ENCODE measurements around the gene GALNT16.

DNA sequence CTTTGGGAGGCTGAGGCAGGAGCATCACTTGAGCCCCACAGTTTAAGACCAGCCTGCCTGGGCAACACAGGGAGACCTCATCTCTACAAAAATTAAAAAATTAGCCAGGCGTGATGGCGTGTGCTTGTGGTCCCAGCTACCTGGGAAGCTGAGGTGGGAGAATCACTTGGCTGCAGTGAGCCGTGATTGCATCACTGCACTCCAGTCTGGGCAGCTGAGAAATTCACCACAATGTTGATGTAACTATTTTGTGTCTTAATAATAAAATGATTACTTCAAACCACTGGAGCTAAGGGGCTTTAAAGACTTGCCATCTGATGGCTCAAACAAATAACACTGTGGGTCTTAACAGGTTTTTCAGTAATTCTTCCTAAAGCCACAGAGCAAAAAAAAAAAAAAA is 127.4 kb downstream of the GALNT16 start:
- TF ChIP-seq, protein P1, sequence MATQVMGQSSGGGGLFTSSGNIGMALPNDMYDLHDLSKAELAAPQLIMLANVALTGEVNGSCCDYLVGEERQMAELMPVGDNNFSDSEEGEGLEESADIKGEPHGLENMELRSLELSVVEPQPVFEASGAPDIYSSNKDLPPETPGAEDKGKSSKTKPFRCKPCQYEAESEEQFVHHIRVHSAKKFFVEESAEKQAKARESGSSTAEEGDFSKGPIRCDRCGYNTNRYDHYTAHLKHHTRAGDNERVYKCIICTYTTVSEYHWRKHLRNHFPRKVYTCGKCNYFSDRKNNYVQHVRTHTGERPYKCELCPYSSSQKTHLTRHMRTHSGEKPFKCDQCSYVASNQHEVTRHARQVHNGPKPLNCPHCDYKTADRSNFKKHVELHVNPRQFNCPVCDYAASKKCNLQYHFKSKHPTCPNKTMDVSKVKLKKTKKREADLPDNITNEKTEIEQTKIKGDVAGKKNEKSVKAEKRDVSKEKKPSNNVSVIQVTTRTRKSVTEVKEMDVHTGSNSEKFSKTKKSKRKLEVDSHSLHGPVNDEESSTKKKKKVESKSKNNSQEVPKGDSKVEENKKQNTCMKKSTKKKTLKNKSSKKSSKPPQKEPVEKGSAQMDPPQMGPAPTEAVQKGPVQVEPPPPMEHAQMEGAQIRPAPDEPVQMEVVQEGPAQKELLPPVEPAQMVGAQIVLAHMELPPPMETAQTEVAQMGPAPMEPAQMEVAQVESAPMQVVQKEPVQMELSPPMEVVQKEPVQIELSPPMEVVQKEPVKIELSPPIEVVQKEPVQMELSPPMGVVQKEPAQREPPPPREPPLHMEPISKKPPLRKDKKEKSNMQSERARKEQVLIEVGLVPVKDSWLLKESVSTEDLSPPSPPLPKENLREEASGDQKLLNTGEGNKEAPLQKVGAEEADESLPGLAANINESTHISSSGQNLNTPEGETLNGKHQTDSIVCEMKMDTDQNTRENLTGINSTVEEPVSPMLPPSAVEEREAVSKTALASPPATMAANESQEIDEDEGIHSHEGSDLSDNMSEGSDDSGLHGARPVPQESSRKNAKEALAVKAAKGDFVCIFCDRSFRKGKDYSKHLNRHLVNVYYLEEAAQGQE (IDR thresholded peaks at IDR 0.05; ENCODE audit: insufficient read depth in 1 of 2, low read depth in 2 of 2, low read length in 2 of 2) = no peak
- TF ChIP-seq POLR2AphosphoS5 (IDR thresholded peaks at IDR 0.05; ENCODE audit: low read depth, low read length) = no peak

Data from PFSK-1 (cell line).